Keratinocyte (primary cell): ENCODE data around the gene EML5. TPM values are rescaled to one million over a fixed set of nuclear protein-coding genes. Genes with fewer than 3 reads are reported as not detected.

Experiments
- DNase-seq: peaks from one replicate; pipeline ENCODE4 v3.0.0-alpha.2; 2011; ENCODE audit warnings: low read depth, missing footprints, low spot score
- FAIRE-seq: peaks from 2 replicates; lab custom pipeline; 2011; peaks lifted over from hg19 to GRCh38; lab: Jason Lieb, UNC
- H2AFZ ChIP-seq: 2 replicates; pipeline ENCODE4 v1.6.0; 2012; ENCODE audit warnings: low read length, control low read depth, inconsistent platforms; ENCODE audit not compliant: control insufficient read depth
- H3K27ac ChIP-seq: 2 replicates; pipeline ENCODE4 v1.5.1; 2011; ENCODE audit warnings: low read length; ENCODE audit not compliant: control insufficient read depth, insufficient read depth
- H3K27me3 ChIP-seq: 3 replicates; pipeline ENCODE4 v1.6.0; 2011; ENCODE audit warnings: low read length; ENCODE audit not compliant: control insufficient read depth, insufficient read depth; ENCODE audit errors: extremely low read depth
- H3K36me3 ChIP-seq, 2 experiments: 2 replicates in 1 of 2; 3 replicates in 1 of 2; pipeline ENCODE4 v1.5.1; 2011; ENCODE audit warnings: low read length in 2 of 2, mild to moderate bottlenecking in 1 of 2; ENCODE audit not compliant: control insufficient read depth in 2 of 2, insufficient read depth in 2 of 2; ENCODE audit errors: extremely low read depth in 1 of 2
- H3K4me1 ChIP-seq: 3 replicates; pipeline ENCODE4 v1.5.1; 2011; ENCODE audit warnings: low read length; ENCODE audit not compliant: control insufficient read depth, insufficient read depth; ENCODE audit errors: extremely low read depth
- H3K4me2 ChIP-seq: 3 replicates; pipeline ENCODE4 v1.6.0; 2011; ENCODE audit warnings: low read depth, low read length; ENCODE audit not compliant: control insufficient read depth, insufficient read depth; ENCODE audit errors: extremely low read depth
- H3K4me3 ChIP-seq, 3 experiments: fragments of 200-600 bp in 1 of 3; sonication (generic) in 1 of 3; 2 replicates in 2 of 3; 3 replicates in 1 of 3; pipeline ENCODE4 v1.5.1; 2011 to 2016; ENCODE audit warnings: low read length in 3 of 3, mild to moderate bottlenecking in 3 of 3, control low read depth in 2 of 3, inconsistent platforms in 1 of 3, low read depth in 1 of 3, mixed read lengths in 1 of 3, mixed run types in 1 of 3, moderate library complexity in 1 of 3; ENCODE audit not compliant: control insufficient read depth in 2 of 3, insufficient read depth in 2 of 3; ENCODE audit errors: extremely low read depth in 1 of 3
- H3K79me2 ChIP-seq: 2 replicates; pipeline ENCODE4 v1.6.0; 2012; ENCODE audit warnings: low read length; ENCODE audit not compliant: control insufficient read depth, insufficient read depth
- H3K9ac ChIP-seq: 3 replicates; pipeline ENCODE4 v1.6.0; 2011; ENCODE audit warnings: low read length; ENCODE audit not compliant: control insufficient read depth, insufficient read depth; ENCODE audit errors: extremely low read depth
- H3K9me1 ChIP-seq: 3 replicates; pipeline ENCODE4 v1.6.0; 2011; ENCODE audit warnings: low read length; ENCODE audit not compliant: control insufficient read depth, insufficient read depth; ENCODE audit errors: extremely low read depth
- H3K9me3 ChIP-seq: 2 replicates; pipeline ENCODE4 v1.5.1; 2012; ENCODE audit warnings: low read depth, low read length; ENCODE audit not compliant: control insufficient read depth
- H4K20me1 ChIP-seq: 3 replicates; pipeline ENCODE4 v1.6.0; 2011; ENCODE audit warnings: low read length; ENCODE audit not compliant: control insufficient read depth, insufficient read depth; ENCODE audit errors: extremely low read depth
- EZH2 ChIP-seq: IDR thresholded peaks from one replicate; pipeline ENCODE4 v1.6.1; 2012; ENCODE audit warnings: inconsistent platforms, mild to moderate bottlenecking, low read length, moderate library complexity
- dilution Hi-C: fragments of 300-500 bp; cut with MboI; formaldehyde crosslinking; loops from one replicate; pipeline ENCODE4 v1.7.0; 2020; ENCODE audit warnings: low sequenced_read_pairs; ENCODE audit not compliant: extremely low pct_ligation_motif_present
- polyA plus RNA-seq, 5 experiments: library from polyadenylated mRNA; depleted of rRNA in 3 of 5; stranded (reverse) in 3 of 5; stranded (forward) in 1 of 5; unstranded in 1 of 5; fragments of >200 nt; gene quantifications; 1 replicate in 1 of 5; 2 replicates in 3 of 5; 3 replicates in 1 of 5; pipeline versions ENCODE4 v1.2.1 to v1.2.3, GENCODE V29; 2011 to 2012; ENCODE audit warnings: missing spikeins in 2 of 5, low read depth in 1 of 5, low replicate concordance in 1 of 5
- TF ChIP-seq, protein P1 (sequence below), 3 experiments: IDR thresholded peaks in 1 of 3; conservative IDR thresholded peaks in 1 of 3; optimal IDR thresholded peaks in 1 of 3; 2 replicates in 2 of 3; 3 replicates in 1 of 3; pipeline versions ENCODE3 to v1.5.1; 2011; ENCODE audit warnings: low read length in 3 of 3, mild to moderate bottlenecking in 3 of 3, moderate library complexity in 2 of 3, control low read depth in 1 of 3, inconsistent platforms in 1 of 3; ENCODE audit not compliant: insufficient read depth in 2 of 3; ENCODE audit errors: extremely low read depth in 1 of 3

Gene EML5
- polyA plus RNA-seq, 1 donor (not counting 4 experiments of a cell fraction or from before 2014, with no cell fraction given) = 1.4 TPM

DNA sequence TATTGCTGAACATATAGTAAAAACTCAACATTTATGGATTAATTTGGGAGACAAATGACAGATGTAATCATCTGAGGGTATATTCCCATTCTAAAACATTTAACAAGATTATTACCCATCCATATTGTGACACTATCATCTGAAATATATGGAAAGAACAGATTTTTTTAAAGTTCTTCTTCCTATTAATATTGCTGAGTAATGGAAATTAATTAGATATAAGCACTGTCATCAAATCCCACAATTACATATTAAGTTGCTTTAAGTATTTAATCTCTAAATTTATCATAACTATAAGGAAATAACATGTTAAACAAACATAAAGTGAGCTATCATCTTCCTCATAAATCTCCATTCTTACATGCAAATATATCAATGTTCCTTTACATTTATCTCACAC lies 22.0 kb downstream of the EML5 start:
- FAIRE-seq (no peak), DNase-seq (no peak)
- Histone ChIP-seq H3K79me2 (no peaks in the 10 kb centered on the region), H3K4me3 (no peak overlapping the region), H3K9ac (no peak overlapping the region), H3K36me3 (no peaks in the 10 kb centered on the region), H3K9me3 (no peaks in the 10 kb centered on the region), H4K20me1 (no peaks in the 10 kb centered on the region), H3K9me1 (no peaks in the 10 kb centered on the region), H3K4me1 (peaks cover 15% of the 10 kb centered on the region), H3K27ac (no peak overlapping the region), H3K4me2 (no peak overlapping the region), H2AFZ (no peak overlapping the region), H3K27me3 (no peaks in the 10 kb centered on the region)
- dilution Hi-C loops = no loop called here
- no peak for TF ChIP-seq EZH2
- TF ChIP-seq, protein P1, sequence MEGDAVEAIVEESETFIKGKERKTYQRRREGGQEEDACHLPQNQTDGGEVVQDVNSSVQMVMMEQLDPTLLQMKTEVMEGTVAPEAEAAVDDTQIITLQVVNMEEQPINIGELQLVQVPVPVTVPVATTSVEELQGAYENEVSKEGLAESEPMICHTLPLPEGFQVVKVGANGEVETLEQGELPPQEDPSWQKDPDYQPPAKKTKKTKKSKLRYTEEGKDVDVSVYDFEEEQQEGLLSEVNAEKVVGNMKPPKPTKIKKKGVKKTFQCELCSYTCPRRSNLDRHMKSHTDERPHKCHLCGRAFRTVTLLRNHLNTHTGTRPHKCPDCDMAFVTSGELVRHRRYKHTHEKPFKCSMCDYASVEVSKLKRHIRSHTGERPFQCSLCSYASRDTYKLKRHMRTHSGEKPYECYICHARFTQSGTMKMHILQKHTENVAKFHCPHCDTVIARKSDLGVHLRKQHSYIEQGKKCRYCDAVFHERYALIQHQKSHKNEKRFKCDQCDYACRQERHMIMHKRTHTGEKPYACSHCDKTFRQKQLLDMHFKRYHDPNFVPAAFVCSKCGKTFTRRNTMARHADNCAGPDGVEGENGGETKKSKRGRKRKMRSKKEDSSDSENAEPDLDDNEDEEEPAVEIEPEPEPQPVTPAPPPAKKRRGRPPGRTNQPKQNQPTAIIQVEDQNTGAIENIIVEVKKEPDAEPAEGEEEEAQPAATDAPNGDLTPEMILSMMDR (optimal IDR thresholded peaks at IDR 0.05 in 1 of 3, IDR thresholded peaks at IDR 0.05 in 1 of 3, conservative IDR thresholded peaks at IDR 0.05 in 1 of 3; ENCODE audit: extremely low read depth in 1 of 3, insufficient read depth in 2 of 3, low read length in 3 of 3) = no peak

GRCh38 chr14:88765130-88765529 lies 27.6 kb downstream of the EML5 start:
- Histone ChIP-seq H3K27ac (no peak overlapping the region), H2AFZ (no peak overlapping the region), H3K4me2 (no peak overlapping the region), H4K20me1 (no peaks in the 10 kb centered on the region), H3K9me3 (no peaks in the 10 kb centered on the region), H3K79me2 (no peaks in the 10 kb centered on the region), H3K36me3 (no peaks in the 10 kb centered on the region), H3K4me3 (no peak overlapping the region), H3K4me1 (no peaks in the 10 kb centered on the region), H3K9me1 (no peaks in the 10 kb centered on the region), H3K9ac (no peak overlapping the region), H3K27me3 (no peaks in the 10 kb centered on the region)
- DNase-seq = no peak
- dilution Hi-C loops = no loop called here
- TF ChIP-seq, protein P1 (optimal IDR thresholded peaks at IDR 0.05 in 1 of 3, IDR thresholded peaks at IDR 0.05 in 1 of 3, conservative IDR thresholded peaks at IDR 0.05 in 1 of 3; ENCODE audit: extremely low read depth in 1 of 3, insufficient read depth in 2 of 3, low read length in 3 of 3) = no peak
- TF ChIP-seq EZH2 = no peak
- FAIRE-seq = peak; percentile 57
